Measurements from ENCODE around the gene RBM34.

DNA sequence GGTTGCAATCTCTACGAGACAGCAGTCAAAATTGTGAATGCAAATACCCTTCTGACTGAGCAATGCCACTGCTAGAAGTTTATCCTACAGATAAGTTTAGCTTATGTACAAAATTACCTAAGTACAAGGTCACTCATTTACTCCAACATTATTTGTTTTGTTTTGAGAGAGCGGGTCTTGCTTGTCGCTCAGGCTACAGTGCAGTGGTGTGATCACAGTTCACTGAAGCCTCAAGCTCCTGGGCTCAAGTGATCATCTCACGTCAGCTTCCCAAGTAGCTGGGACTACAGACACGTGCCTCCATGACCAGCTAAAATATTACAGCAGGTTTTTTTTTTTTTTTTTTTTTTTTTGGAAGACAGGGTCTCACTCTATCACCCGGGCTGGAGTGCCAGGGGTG is 15.4 kb downstream of the RBM34 start:
- TF ChIP-seq POLR2AphosphoS5 (IDR thresholded peaks at IDR 0.05; ENCODE audit: low read depth, low read length) (no peak), CTCF (IDR thresholded peaks at IDR 0.05) (no peak)

All from Panc1 (cell line).